Ectodermal cell (in vitro differentiated cells): Measurements from ENCODE around the gene ICA1L.

Source experiments
- H3K27ac ChIP-seq: 2 replicates; pipeline ENCODE4 v1.7.0; 2013; ENCODE audit warnings: mild to moderate bottlenecking, low read depth, low read length; ENCODE audit not compliant: insufficient read depth, poor library complexity, severe bottlenecking
- H3K27me3 ChIP-seq: 2 replicates; pipeline ENCODE4 v1.7.0; 2013; ENCODE audit warnings: mild to moderate bottlenecking, low read length; ENCODE audit not compliant: insufficient read depth, control insufficient read depth, poor library complexity, severe bottlenecking
- H3K36me3 ChIP-seq: one replicate; pipeline ENCODE4 v1.7.0; 2013; ENCODE audit warnings: low read length; ENCODE audit not compliant: control insufficient read depth, insufficient read depth
- H3K4me1 ChIP-seq: one replicate; pipeline ENCODE4 v1.7.0; 2013; ENCODE audit warnings: low read length; ENCODE audit not compliant: control insufficient read depth, insufficient read depth
- H3K4me3 ChIP-seq: 2 replicates; pipeline ENCODE4 v1.7.0; 2013; ENCODE audit warnings: low read depth, low read length, control low read depth; ENCODE audit not compliant: insufficient read depth
- H3K9me3 ChIP-seq: 2 replicates; pipeline ENCODE4 v1.7.0; 2013; ENCODE audit warnings: mild to moderate bottlenecking, low read length, moderate library complexity; ENCODE audit not compliant: control insufficient read depth
- WGBS, 2 experiments: methylation state at CpG; one replicate each; pipeline ENCODE4 v1.1.7; 2013; ENCODE audit warnings: missing lambda C conversion rate in 2 of 2; 5-methylcytosine and 5-hydroxymethylcytosine counted together

Gene ICA1L

GRCh38 chr2:202847693-202848524, 23.7 kb downstream of the ICA1L start:
- 90 to 92% methylated on average over 9 of the region's 9 CpGs for WGBS, 2 experiments
- Histone ChIP-seq H3K27ac (no peak overlapping the region), H3K4me1 (no peaks in the 10 kb centered on the region)

DNA sequence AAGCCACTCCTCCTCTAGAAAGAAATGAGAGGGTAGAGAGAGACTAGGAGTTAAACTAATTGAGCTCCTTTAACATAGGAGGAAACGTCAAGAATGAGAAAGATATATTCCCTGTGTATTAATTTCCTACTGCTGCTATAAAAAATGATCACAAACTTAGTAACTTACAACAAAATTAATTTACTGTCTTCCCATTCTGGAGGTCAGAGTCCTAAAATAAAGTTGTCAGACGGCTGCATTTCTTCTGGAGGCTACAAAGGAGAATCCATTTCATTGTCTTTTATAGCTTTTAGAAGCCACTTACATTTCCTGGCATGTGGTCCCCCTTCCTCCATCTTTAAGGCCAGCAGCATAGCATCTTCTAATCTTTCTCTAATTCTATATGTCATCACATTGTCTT, 26.9 kb downstream of the ICA1L start:
- 83 to 85% methylated on average over 1 of the region's 2 CpGs for WGBS, 2 experiments

More at GRCh38 chr2:202847693-202848524, 23.7 kb downstream of the ICA1L start:
- no peak overlapping the region for H3K4me3 ChIP-seq
- no peaks in the 10 kb centered on the region for H3K9me3 ChIP-seq
- H3K27me3 ChIP-seq, result no peaks in the 10 kb centered on the region
- H3K36me3 ChIP-seq, result no peaks in the 10 kb centered on the region

GRCh38 chr2:202842690-202843089, 28.9 kb downstream of the ICA1L start:
- Histone ChIP-seq H3K9me3 (no peaks in the 10 kb centered on the region), H3K27ac (no peak overlapping the region), H3K36me3 (no peaks in the 10 kb centered on the region), H3K27me3 (no peaks in the 10 kb centered on the region), H3K4me3 (no peak overlapping the region), H3K4me1 (no peaks in the 10 kb centered on the region)

More for the DNA sequence above, 26.9 kb downstream of the ICA1L start:
- no peaks in the 10 kb centered on the region for H3K27me3 ChIP-seq
- no peak overlapping the region for H3K27ac ChIP-seq
- H3K4me3 ChIP-seq, result no peak overlapping the region
- no peaks in the 10 kb centered on the region for H3K9me3 ChIP-seq
- H3K4me1 ChIP-seq, result no peaks in the 10 kb centered on the region
- H3K36me3 ChIP-seq, result no peaks in the 10 kb centered on the region

GRCh38 chr2:202841090-202841867, 30.3 kb downstream of the ICA1L start:
- 95% methylated on average over 11 of the region's 11 CpGs for WGBS, 2 experiments
- H3K4me3 ChIP-seq, result no peak overlapping the region

DNA sequence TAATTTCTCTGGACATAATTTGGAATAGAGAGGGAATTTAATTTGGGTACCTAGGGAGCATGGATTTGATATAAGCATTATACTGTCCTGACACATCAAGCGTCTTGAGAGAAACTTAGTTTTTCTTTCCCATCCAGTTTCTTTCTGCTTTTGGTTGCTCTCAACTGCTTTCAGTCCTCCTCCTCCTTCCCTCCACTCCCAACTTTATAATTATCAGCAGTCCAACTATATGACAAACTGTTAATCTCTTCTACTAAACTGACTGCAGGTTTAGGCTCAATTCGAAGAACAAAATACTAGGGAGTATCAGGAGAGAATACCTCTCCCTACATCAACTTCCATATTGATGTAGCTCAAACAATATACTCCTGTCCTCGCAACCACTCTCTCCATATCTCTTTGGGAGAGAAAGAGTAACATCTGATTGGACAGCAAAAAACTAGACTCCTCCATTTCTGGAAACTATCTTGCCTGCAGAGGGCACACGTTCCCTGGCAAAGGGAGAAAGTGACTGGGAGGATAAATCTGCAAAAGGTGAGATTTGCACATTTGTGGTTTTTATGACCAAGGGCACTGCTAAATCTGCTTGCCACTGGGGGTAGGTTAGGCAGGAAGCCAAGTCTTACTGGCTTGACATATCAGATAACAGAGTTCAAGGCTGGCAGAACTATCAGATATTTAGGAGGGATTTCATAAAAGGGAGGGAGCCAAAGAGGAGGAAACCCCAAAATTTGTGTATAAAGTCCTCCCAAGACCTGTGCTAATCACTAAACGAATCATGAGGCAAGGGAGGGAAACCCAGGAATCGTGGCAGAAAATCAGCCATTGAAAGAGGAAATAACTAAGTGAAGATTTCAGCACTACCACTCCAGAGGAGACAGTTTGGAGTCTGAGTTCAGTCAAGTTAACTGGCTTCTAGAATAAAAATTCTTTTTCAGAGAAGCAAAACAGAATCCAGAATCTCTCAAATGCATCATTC, 40.0 kb downstream of the ICA1L start:
- H3K4me1 ChIP-seq, result no peaks in the 10 kb centered on the region
- no peaks in the 10 kb centered on the region for H3K9me3 ChIP-seq
- H3K27me3 ChIP-seq, result no peaks in the 10 kb centered on the region
- no peaks in the 10 kb centered on the region for H3K36me3 ChIP-seq
- no peak overlapping the region for H3K27ac ChIP-seq
- no peak overlapping the region for H3K4me3 ChIP-seq
- 60 to 63% methylated on average over 6 of the region's 6 CpGs for WGBS, 2 experiments

More at GRCh38 chr2:202841090-202841867, 30.3 kb downstream of the ICA1L start:
- Histone ChIP-seq H3K4me1 (no peaks in the 10 kb centered on the region), H3K27ac (no peak overlapping the region), H3K36me3 (no peaks in the 10 kb centered on the region), H3K27me3 (no peaks in the 10 kb centered on the region), H3K9me3 (no peaks in the 10 kb centered on the region)

DNA sequence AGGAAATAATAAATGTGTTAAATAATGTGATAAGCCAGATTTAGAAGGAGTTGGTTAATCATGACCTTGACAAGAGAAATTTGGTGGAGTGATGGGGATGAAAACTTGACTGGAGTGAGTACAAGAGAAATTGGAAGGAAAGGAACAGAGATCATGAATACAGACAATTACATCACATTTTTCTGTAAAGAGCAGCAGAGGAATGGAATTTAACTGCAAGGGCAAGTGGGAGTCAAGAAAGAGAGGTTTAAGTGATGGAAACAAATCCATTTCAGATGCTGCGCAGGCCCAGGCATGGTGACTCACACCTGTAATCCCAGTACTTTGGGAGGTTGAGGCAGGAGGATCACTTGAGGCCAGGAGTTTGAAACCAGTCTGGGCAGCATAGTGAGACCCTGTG, 46.7 kb downstream of the ICA1L start:
- Histone ChIP-seq H3K27me3 (no peaks in the 10 kb centered on the region), H3K36me3 (no peaks in the 10 kb centered on the region), H3K4me3 (no peak overlapping the region), H3K4me1 (no peaks in the 10 kb centered on the region), H3K9me3 (no peaks in the 10 kb centered on the region), H3K27ac (no peak overlapping the region)
- 97 to 98% methylated on average over 1 of the region's 1 CpG for WGBS, 2 experiments

DNA sequence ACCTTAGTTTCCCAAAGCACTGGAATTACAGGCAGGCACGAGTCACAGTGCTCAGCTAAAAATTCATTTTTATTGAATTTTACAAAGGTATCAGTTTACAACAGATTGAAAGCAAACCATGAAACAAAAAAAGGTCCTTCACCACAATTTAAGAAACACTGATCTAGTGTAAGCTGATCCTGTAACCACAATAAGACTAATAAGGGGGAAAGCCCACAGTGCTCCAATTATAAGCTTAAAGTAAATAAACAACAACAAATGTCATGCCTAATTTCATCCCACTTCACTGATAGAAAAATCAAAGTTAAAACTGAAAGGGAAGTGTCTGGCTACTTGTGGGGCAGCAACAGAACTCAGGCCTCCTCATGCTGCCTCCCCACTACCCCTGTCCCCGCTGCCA, 49.2 kb downstream of the ICA1L start:
- no peak overlapping the region for H3K4me3 ChIP-seq
- no peaks in the 10 kb centered on the region for H3K27me3 ChIP-seq
- no peaks in the 10 kb centered on the region for H3K9me3 ChIP-seq
- 91 to 97% methylated on average over 2 of the region's 2 CpGs for WGBS, 2 experiments
- no peaks in the 10 kb centered on the region for H3K36me3 ChIP-seq
- H3K4me1 ChIP-seq, result no peaks in the 10 kb centered on the region
- H3K27ac ChIP-seq, result no peak overlapping the region

- WGBS, 2 experiments, result 94% methylated on average over 7 of the region's 7 CpGs
- Histone ChIP-seq H3K36me3 (no peaks in the 10 kb centered on the region), H3K27me3 (no peaks in the 10 kb centered on the region), H3K4me1 (no peaks in the 10 kb centered on the region), H3K27ac (no peak overlapping the region), H3K9me3 (no peaks in the 10 kb centered on the region), H3K4me3 (no peak overlapping the region)
Observed at GRCh38 chr2:202821206-202822160, 50.1 kb downstream of the ICA1L start.

GRCh38 chr2:202818321-202818720, 53.2 kb downstream of the ICA1L start:
- Histone ChIP-seq H3K9me3 (no peaks in the 10 kb centered on the region), H3K4me1 (no peaks in the 10 kb centered on the region), H3K4me3 (no peak overlapping the region), H3K27ac (no peak overlapping the region), H3K27me3 (no peaks in the 10 kb centered on the region), H3K36me3 (no peaks in the 10 kb centered on the region)
- WGBS, 2 experiments, result 88 to 91% methylated on average over 3 of the region's 3 CpGs
